K562 (cell line): Measurements from ENCODE around the gene NAGPA. TPM values are rescaled to one million over a fixed set of nuclear protein-coding genes. Genes with fewer than 3 reads are reported as not detected.
A peak's percentile ranks its signal among the peaks of the same experiment; 100 is the strongest.

ENCODE experiments used
- ATAC-seq: fragments of 200-7000 bp; cut with Tn5 transposase; 3 replicates; pipeline ENCODE4 v1.9.1; 2020; ENCODE audit warnings: moderate library complexity
- BruUV-seq: library from RNA; stranded (reverse); fragments of 400-500 nt; replicated peaks from 2 replicates; lab custom pipeline; 2021; lab: Mats Ljungman, UMichigan
- CTCF ChIA-PET: fragments of 300-600 bp; formaldehyde crosslinking; extraction: SDS; loops from one replicate; lab custom pipeline; 2021; ENCODE audit warnings: low intra/inter-chr PET ratio; lab: Yijun Ruan, JAX
- POLR2A ChIA-PET: fragments of 300-600, 350-650 bp; sonication (Branson Sonifier 250); formaldehyde crosslinking; extraction: SDS; loops from one replicate; lab custom pipeline; 2021; ENCODE audit warnings: antibody characterized with exemption, inconsistent platforms; lab: Yijun Ruan, JAX
- DNase-seq, 4 experiments: peaks; one replicate each; pipeline versions ENCODE4 v3.0.0 to v3.0.0-alpha.2; 2011 to 2018; ENCODE audit warnings: low spot score in 3 of 4, mixed read lengths in 3 of 4; ENCODE audit errors: extremely low read depth in 1 of 4
- FAIRE-seq: peaks from 2 replicates; lab custom pipeline; 2011; peaks lifted over from hg19 to GRCh38; lab: Jason Lieb, UNC
- H2AFZ ChIP-seq: 2 replicates; pipeline ENCODE4 v1.6.0; 2011; ENCODE audit warnings: low read depth, low read length, control low read depth, inconsistent platforms
- H3K27ac ChIP-seq: fragments of 200-600 bp; 3 replicates; pipeline ENCODE4 v1.8.0; 2011; ENCODE audit warnings: low read depth, mild to moderate bottlenecking, control low read depth, inconsistent platforms, low read length, moderate library complexity, mixed read lengths; ENCODE audit errors: extremely low read depth
- H3K27me3 ChIP-seq, 2 experiments: fragments of 300-600 bp in 1 of 2; 2 replicates in 1 of 2; 3 replicates in 1 of 2; pipeline versions ENCODE4 v1.6.0 to v1.8.0; 2011; ENCODE audit warnings: inconsistent platforms in 2 of 2, low read length in 2 of 2, mild to moderate bottlenecking in 1 of 2, mixed read lengths in 1 of 2, moderate library complexity in 1 of 2; ENCODE audit not compliant: control insufficient read depth in 2 of 2, insufficient read depth in 2 of 2
- H3K36me3 ChIP-seq: fragments of 300-600 bp; 3 replicates; pipeline ENCODE4 v1.8.0; 2011; ENCODE audit warnings: mild to moderate bottlenecking, low read length, inconsistent platforms; ENCODE audit not compliant: control insufficient read depth, insufficient read depth
- H3K4me1 ChIP-seq, 2 experiments: fragments of 200-600 bp in 1 of 2; replicated peaks in 1 of 2; 2 replicates in 1 of 2; 3 replicates in 1 of 2; pipeline versions ENCODE4 v1.5.1 to v1.8.0; 2011; ENCODE audit warnings: inconsistent platforms in 2 of 2, low read length in 2 of 2, mild to moderate bottlenecking in 1 of 2, mixed read lengths in 1 of 2, moderate library complexity in 1 of 2; ENCODE audit not compliant: control insufficient read depth in 2 of 2, insufficient read depth in 2 of 2
- H3K4me2 ChIP-seq: 2 replicates; pipeline ENCODE4 v1.6.1; 2011; ENCODE audit warnings: low read length, control low read depth, inconsistent platforms, mixed read lengths; ENCODE audit not compliant: insufficient read depth
- H3K4me3 ChIP-seq: fragments of 200-600 bp; sonication (generic), shearing (Covaris generic); 2 replicates; pipeline ENCODE4 v1.5.1; 2016; ENCODE audit warnings: control low read depth, inconsistent platforms
- H3K79me2 ChIP-seq: fragments of 200-600 bp; 3 replicates; pipeline ENCODE4 v1.8.0; 2011; ENCODE audit warnings: low read length, inconsistent platforms; ENCODE audit not compliant: control insufficient read depth, insufficient read depth
- H3K9ac ChIP-seq, 2 experiments: 2 replicates each; pipeline versions ENCODE4 v1.6.0 to v1.6.1; 2011; ENCODE audit warnings: low read depth in 2 of 2, low read length in 2 of 2, control low read depth in 1 of 2, inconsistent platforms in 1 of 2, mild to moderate bottlenecking in 1 of 2, mixed read lengths in 1 of 2; ENCODE audit not compliant: insufficient read depth in 1 of 2
- H3K9me1 ChIP-seq: one replicate; pipeline ENCODE4 v1.6.0; 2011; ENCODE audit warnings: inconsistent platforms, mild to moderate bottlenecking, low read length, moderate library complexity; ENCODE audit not compliant: control insufficient read depth, insufficient read depth
- H3K9me3 ChIP-seq: replicated peaks from 2 replicates; pipeline ENCODE4 v1.5.1; 2011; ENCODE audit warnings: low read depth, low read length, inconsistent platforms; ENCODE audit not compliant: control insufficient read depth, insufficient read depth
- H4K20me1 ChIP-seq: replicated peaks from 2 replicates; pipeline ENCODE4 v1.6.1; 2011; ENCODE audit warnings: low read length, inconsistent platforms, mixed read lengths; ENCODE audit not compliant: control insufficient read depth, insufficient read depth
- CBX1 ChIP-seq: sonication (generic); IDR thresholded peaks from 2 replicates; pipeline ENCODE4 v1.6.1; 2016; ENCODE audit warnings: antibody characterized with exemption, low read depth, mild to moderate bottlenecking
- CTCF ChIP-seq, 3 experiments: IDR thresholded peaks in 2 of 3; conservative IDR thresholded peaks in 1 of 3; 2 replicates each; pipeline ENCODE4 v1.5.1; 2011 to 2012; ENCODE audit warnings: low read length in 3 of 3, mild to moderate bottlenecking in 3 of 3, control low read depth in 2 of 3, improper control_type of control experiment in 1 of 3, inconsistent platforms in 1 of 3, low read depth in 1 of 3, mixed read lengths in 1 of 3, moderate library complexity in 1 of 3; ENCODE audit not compliant: insufficient read depth in 2 of 3
- ELF2 ChIP-seq: fragments of 250-450 bp; sonication (Bioruptor Pico); IDR thresholded peaks from 2 replicates; pipeline ENCODE4 v1.5.0; 2021; ENCODE audit warnings: mild to moderate bottlenecking
- ETV1 ChIP-seq: fragments of 450-650 bp; conservative IDR thresholded peaks from 2 replicates; pipeline ENCODE4 v1.6.1; 2016; ENCODE audit warnings: missing genetic modification characterization, control low read depth, low read depth, missing compliant biosample characterization
- MTA1 ChIP-seq: fragments of 450-650 bp; IDR thresholded peaks from 2 replicates; pipeline ENCODE4 v1.6.1; 2017; ENCODE audit warnings: borderline replicate concordance
- MTF1 ChIP-seq: fragments of 250-450 bp; sonication (Bioruptor Pico); IDR thresholded peaks from 2 replicates; pipeline ENCODE4 v1.9.0; 2021; ENCODE audit warnings: moderate library complexity, mild to moderate bottlenecking, inconsistent platforms, borderline replicate concordance
- SMARCA5 ChIP-seq: fragments of 450-650 bp; IDR thresholded peaks from 2 replicates; pipeline ENCODE4 v1.6.1; 2016
- SMARCC2 ChIP-seq: fragments of 450-650 bp; IDR thresholded peaks from 2 replicates; pipeline ENCODE4 v1.6.1; 2017; ENCODE audit warnings: antibody characterized with exemption, moderate library complexity, mild to moderate bottlenecking, low read depth
- WGBS: fragments of 100-300 bp; shearing (Covaris generic); methylation state at CpG from one replicate; pipeline ENCODE4 v1.1.6; 2016; ENCODE audit warnings: low coverage, mixed read lengths; ENCODE audit not compliant: insufficient coverage; ENCODE audit errors: missing lambda C conversion rate; 5-methylcytosine and 5-hydroxymethylcytosine counted together
- in situ Hi-C: fragments of 300-500 bp; cut with MboI; formaldehyde crosslinking; loops from 4 replicates; pipeline ENCODE4 v1.15.0; 2018; ENCODE audit warnings: inconsistent platforms, mixed read lengths
- intact Hi-C: fragments of 100-400 bp; cut with micrococcal nuclease; formaldehyde crosslinking; loops from 2 replicates; pipeline ENCODE4 v1.14.2; 2022
- polyA plus RNA-seq, 8 experiments: library from polyadenylated mRNA; depleted of rRNA in 4 of 8; stranded (reverse) in 5 of 8; unstranded in 3 of 8; fragments of >200 nt; fragmentation: Nextera tagmentation in 2 of 8; fragmentation: Illumina TruSeq in 1 of 8; extraction: Ambion mirVana in 2 of 8; extraction: Trizol in 1 of 8; gene quantifications; 2 replicates each; pipeline versions ENCODE4 v1.2.1 to v1.2.3, GENCODE V29; 2011 to 2014; ENCODE audit warnings: inconsistent platforms in 1 of 8, missing spikeins in 1 of 8
- total RNA-seq, 7 experiments: library from RNA; depleted of rRNA in 6 of 7; stranded (reverse); fragments of >200 nt in 6 of 7; fragmentation: Illumina TruSeq in 2 of 7; extraction: Trizol in 2 of 7; gene quantifications; 2 replicates each; pipeline versions ENCODE4 v1.2.1 to v1.2.3, GENCODE V29; 2011 to 2021; ENCODE audit warnings: low replicate concordance in 1 of 7

Gene NAGPA
- total and polyA plus RNA-seq, 9 of the 15 experiments (the other 6 are each of a cell fraction or from before 2014, with no cell fraction given) = 0.15 to 12.7 (median 4.6) TPM

GRCh38 chr16:5044011-5044540, 10.3 kb upstream of the NAGPA start:
- no peak for FAIRE-seq
- intact Hi-C loops = no loop called here
- POLR2A ChIA-PET = interaction anchor here (0.6 to 0.8 kb wide), 3 partner anchors 11 to 59 kb away, joined by 3 to 4 read pairs (median 3); no protein-coding TSS in a partner anchor

GRCh38 chr16:5042574-5043171, 8.9 kb upstream of the NAGPA start:
- no TSS peak for BruUV-seq
- H3K36me3 ChIP-seq = no peaks in the 10 kb centered on the region
- no peaks in the 10 kb centered on the region for H3K79me2 ChIP-seq
- ATAC-seq (peak; percentile 74), DNase-seq (peak in 1 of 4 experiments; percentile 33), FAIRE-seq (no peak)
- H3K4me1 ChIP-seq = no peaks in the 10 kb centered on the region; a peak in 1 of 5 replicates
- intact Hi-C loops (no loop called here), in situ Hi-C loops (no loop called here)
- no peak overlapping the region for H3K4me3 ChIP-seq
- peaks cover 18% of the 10 kb centered on the region for H4K20me1 ChIP-seq
- no peak overlapping the region for H3K4me2 ChIP-seq
- ChIA-PET CTCF (no interaction called here), POLR2A (interaction anchor here (0.6 to 1.8 kb wide), 4 partner anchors 12 to 30 kb away, joined by 3 to 6 read pairs (median 4); partner anchors contain the start of gene ALG1)
- no peak overlapping the region; a peak in 1 of 4 replicates for H3K9ac ChIP-seq
- peaks cover 48 to 53% of the 10 kb centered on the region in 2 experiments for H3K27me3 ChIP-seq
- WGBS = 0% methylated on average over 14 of the region's 14 CpGs
- H2AFZ ChIP-seq = no peak overlapping the region
- no peak overlapping the region for H3K27ac ChIP-seq
- H3K9me3 ChIP-seq = no peaks in the 10 kb centered on the region
- no peaks in the 10 kb centered on the region for H3K9me1 ChIP-seq
- no peak for TF ChIP-seq SMARCC2
- TF ChIP-seq CTCF (IDR thresholded peaks at IDR 0.05 in 2 of 3, conservative IDR thresholded peaks at IDR 0.05 in 1 of 3; ENCODE audit: insufficient read depth in 2 of 3, low read depth in 1 of 3, low read length in 3 of 3) = peak in 2 of 3 experiments; percentile 40 to 43; a peak in 2 of 6 replicates
- no peak for TF ChIP-seq MTF1
- TF ChIP-seq ETV1 (tag) = 0 out of 2 replicates have a peak, but pooled peaks have one; percentile 8

More at GRCh38 chr16:5044011-5044540, 10.3 kb upstream of the NAGPA start:
- Histone ChIP-seq H4K20me1 (peaks cover 18% of the 10 kb centered on the region), H3K36me3 (no peaks in the 10 kb centered on the region), H3K9me1 (no peaks in the 10 kb centered on the region), H2AFZ (no peak overlapping the region), H3K27ac (no peak overlapping the region), H3K4me2 (no peak overlapping the region), H3K4me3 (no peak overlapping the region), H3K9me3 (no peaks in the 10 kb centered on the region), H3K4me1 (no peaks in the 10 kb centered on the region; a peak in 1 of 5 replicates), H3K9ac (no peak overlapping the region)
- no TSS peak for BruUV-seq
- ATAC-seq (no peak), DNase-seq (no peak)
- 6% methylated on average over 8 of the region's 8 CpGs for WGBS
- CTCF ChIA-PET = no interaction called here
- in situ Hi-C loops = no loop called here
- TF ChIP-seq ELF2 (CRISPR knock-in tag) = no peak
- TF ChIP-seq CBX1 = no peak
- no peak for TF ChIP-seq MTA1
- TF ChIP-seq SMARCA5 = no peak
- TF ChIP-seq, all 486 proteins: peak for 0
- Histone ChIP-seq H3K79me2 (no peaks in the 10 kb centered on the region), H3K27me3 (peaks cover 46 to 53% of the 10 kb centered on the region in 2 experiments)
